NK-92 treated with Interleukin-12 subunit alpha and Interleukin-12 subunit beta, amount 100 ng/mL, for 24 hours (cell line): Measurements from ENCODE around the gene RASAL3.

Experiments used
- DNase-seq: peaks from one replicate; lab custom pipeline; 2025; lab: John Stamatoyannopoulos, UW

RASAL3 gene

GRCh38 chr19:15433519-15434069 lies 30.8 kb downstream of the RASAL3 start:
- no peak for DNase-seq

- peak; percentile 80 for DNase-seq
Observed at GRCh38 chr19:15432629-15433518, 31.5 kb downstream of the RASAL3 start.

- no peak for DNase-seq
Observed at GRCh38 chr19:15432018-15432494, 32.3 kb downstream of the RASAL3 start.

DNA sequence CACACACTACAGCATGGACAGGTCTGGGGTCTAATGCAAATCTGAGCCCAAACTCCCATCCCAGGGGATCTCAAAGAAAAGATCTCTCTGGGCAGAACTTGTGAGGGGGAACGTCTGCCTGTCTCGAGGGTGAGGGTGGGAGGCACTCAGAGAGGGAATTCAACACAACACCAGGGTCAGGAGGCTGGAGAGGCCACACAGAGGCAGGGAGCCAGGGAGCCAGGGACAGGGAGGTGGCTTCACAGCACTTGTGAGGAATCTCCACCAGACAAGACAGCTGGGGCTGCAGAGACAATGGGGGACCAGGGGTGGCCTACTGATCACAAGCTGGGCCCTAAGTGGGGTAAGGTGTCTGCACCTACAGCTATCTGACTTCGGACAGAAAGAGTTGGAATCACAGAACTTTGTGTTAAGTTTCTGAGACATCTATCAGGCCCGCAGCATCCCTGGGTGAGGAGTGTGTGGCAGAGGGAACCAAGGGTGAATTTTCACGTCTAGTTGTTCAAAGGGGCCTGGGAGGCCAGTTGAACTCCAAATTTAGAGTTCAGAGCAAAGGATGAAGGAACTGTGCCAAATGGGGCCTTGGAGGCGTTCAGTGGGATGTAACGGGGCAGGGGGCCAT lies 32.8 kb downstream of the RASAL3 start:
- DNase-seq, result no peak

- DNase-seq, result no peak
Observed at GRCh38 chr19:15430526-15431120, 33.7 kb downstream of the RASAL3 start.

DNA sequence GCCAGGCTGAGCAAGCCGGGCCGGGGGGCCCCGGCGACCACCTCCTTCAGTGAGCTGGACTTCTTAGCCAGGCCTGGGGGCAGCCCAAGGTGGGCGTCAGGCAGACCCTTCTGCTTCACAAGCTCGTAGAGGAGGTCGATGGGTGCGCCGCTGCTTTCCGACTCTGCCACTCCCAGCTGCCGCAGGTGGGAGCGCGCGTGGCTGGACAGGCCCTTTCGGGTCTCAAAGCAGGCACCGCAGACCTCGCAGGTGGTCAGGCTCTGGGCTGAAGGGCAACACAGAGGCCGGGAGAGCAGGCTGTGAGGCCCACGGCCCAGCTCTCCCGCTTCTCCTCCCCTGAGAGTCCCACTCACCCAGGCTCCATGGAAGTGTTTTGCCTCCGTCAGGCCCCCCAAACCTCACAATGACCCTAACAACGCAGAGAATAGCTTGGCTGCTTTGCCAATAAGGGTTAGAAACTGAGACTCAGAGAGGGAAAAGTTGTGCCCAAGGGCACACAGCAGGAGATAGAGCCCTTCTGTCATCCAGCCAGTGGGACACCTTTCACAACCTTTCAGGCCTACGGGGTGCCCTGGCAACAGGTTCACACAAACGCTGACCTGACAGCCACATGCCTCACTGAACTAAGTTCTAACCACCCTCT lies 34.4 kb downstream of the RASAL3 start:
- no peak for DNase-seq

GRCh38 chr19:15428956-15429824 lies 35.2 kb downstream of the RASAL3 start:
- DNase-seq, result no peak

GRCh38 chr19:15427991-15428471 lies 36.3 kb downstream of the RASAL3 start:
- DNase-seq, result no peak

GRCh38 chr19:15427350-15427700 lies 37.0 kb downstream of the RASAL3 start:
- DNase-seq, result no peak

- no peak for DNase-seq
Observed at GRCh38 chr19:15426485-15427349, 37.6 kb downstream of the RASAL3 start.

DNA sequence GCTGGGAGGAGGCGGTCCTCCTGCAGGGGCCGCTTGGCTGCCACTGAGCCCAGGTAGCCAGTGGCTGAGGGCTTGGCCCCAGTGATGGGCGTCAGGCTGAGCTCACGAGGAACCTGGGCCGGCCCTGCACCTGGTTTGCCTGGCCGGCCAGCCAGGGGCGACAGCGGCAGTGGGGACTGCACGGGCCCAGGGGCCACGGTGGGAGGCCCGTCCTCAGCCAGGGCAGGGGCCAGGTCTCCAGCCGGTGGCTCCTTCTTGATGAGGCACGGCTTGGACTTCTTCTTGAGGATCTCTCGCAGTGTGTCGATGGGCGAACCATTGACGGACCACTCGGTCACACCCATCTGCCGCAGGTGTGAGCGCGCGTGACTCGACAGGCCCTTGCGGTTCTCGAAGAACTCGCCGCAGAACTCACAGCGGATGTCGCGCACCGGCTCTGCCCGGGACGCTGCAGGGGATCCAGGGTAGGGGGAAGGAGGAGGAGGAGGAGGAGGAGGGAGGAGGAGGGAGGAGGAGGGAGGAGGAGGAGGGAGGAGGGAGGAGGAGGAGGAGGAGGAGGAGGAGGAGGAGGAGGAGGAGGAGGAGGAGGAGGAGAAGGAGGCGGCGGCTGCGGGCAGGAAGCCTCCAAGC lies 38.9 kb downstream of the RASAL3 start:
- DNase-seq, result no peak

- no peak for DNase-seq
Observed at GRCh38 chr19:15424692-15425272, 39.6 kb downstream of the RASAL3 start.

- DNase-seq, result no peak
Observed at GRCh38 chr19:15424121-15424520, 40.2 kb downstream of the RASAL3 start.

GRCh38 chr19:15423130-15423529 lies 41.2 kb downstream of the RASAL3 start:
- no peak for DNase-seq

- DNase-seq, result no peak
Observed at GRCh38 chr19:15422296-15423075, 41.9 kb downstream of the RASAL3 start.

GRCh38 chr19:15421721-15422260 lies 42.6 kb downstream of the RASAL3 start:
- no peak for DNase-seq

- DNase-seq, result no peak
Observed at GRCh38 chr19:15421136-15421695, 43.1 kb downstream of the RASAL3 start.
